Raji (cell line): ENCODE data around the gene CYP3A5.

Experiments used
- POLR2A ChIP-seq: IDR thresholded peaks from 2 replicates; pipeline ENCODE4 v1.6.1; 2011; ENCODE audit warnings: low read depth, low read length, control low read depth; ENCODE audit not compliant: insufficient read depth

CYP3A5 gene

GRCh38 chr7:99643464-99643863 lies 36.3 kb downstream of the CYP3A5 start:
- TF ChIP-seq POLR2A, result no peak

DNA sequence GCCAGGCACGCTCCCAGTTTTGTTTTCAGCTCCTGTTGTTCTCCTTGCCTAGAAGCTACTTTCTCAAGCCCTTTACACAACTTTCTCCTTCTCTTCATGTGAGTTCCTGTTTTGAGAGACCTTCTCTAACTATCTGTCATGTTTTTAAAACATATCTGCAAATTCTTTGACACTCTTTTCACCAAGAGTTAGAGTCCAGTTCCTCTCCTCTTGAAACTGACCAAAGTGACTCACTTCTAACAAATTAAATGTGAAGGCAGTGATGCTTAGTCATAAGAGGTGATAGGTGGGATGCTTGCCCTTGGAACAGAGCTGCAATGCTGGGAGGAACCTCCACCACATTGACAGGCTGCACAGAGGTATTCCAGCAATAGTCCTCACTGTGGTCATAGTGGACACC lies 37.8 kb downstream of the CYP3A5 start:
- TF ChIP-seq POLR2A, result no peak

GRCh38 chr7:99639267-99639666 lies 40.5 kb downstream of the CYP3A5 start:
- TF ChIP-seq POLR2A, result no peak

- no peak for TF ChIP-seq POLR2A
Measured at GRCh38 chr7:99638731-99639130, 41.1 kb downstream of the CYP3A5 start.

DNA sequence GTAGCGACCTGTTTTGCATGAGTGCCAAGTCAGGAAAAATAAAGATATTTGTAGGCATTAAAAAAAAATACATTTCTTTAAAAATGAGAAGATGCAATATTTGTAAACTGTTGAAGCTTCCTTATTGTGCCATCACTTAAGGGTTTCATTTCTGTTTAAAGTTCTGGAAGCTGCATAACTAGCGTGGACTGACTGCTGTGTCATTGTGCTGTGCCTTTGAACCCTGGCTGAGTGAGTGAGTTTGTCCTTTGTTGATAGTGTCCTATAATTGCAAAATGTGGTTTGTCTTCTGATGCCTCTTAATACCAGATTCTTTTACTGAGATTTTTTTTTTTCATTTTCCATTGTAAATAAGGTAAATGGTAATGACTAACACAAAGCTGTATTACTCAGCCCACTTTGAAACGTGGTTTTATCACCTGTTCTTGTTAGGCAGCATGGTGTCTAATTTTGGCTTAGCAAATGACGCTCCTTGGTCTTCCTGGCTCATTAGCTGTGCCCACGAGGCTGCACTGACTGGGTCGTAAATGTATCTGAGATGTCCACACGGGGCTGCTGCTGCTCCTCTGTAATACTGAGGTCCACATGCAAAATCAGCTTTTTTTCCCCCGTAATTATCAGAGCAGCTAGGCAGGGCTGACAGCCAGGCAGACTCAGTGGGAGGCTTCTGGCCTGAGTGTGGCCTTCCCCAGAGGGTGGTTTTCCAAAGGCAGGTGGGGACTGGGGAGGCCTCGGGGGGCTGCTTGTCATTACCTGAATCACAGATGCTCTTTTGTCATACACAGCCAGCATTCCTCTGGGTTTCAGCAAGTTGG lies 48.3 kb downstream of the CYP3A5 start:
- TF ChIP-seq POLR2A, result no peak

DNA sequence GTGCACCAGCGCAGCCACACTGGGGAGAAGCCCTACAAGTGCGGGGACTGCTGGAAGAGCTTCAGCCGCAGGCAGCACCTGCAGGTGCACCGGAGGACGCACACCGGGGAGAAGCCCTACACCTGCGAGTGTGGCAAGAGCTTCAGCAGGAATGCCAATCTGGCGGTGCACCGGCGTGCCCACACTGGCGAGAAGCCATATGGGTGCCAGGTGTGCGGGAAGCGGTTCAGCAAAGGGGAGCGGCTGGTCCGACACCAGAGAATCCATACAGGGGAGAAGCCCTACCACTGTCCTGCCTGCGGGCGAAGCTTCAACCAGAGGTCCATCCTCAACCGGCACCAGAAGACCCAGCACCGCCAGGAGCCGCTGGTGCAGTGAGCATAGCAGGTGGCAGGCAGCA lies 50.2 kb downstream of the CYP3A5 start:
- no peak for TF ChIP-seq POLR2A

GRCh38 chr7:99628471-99629465 lies 51.0 kb downstream of the CYP3A5 start:
- no peak for TF ChIP-seq POLR2A

- TF ChIP-seq POLR2A, result no peak
Measured at GRCh38 chr7:99627513-99627912, 52.3 kb downstream of the CYP3A5 start.

DNA sequence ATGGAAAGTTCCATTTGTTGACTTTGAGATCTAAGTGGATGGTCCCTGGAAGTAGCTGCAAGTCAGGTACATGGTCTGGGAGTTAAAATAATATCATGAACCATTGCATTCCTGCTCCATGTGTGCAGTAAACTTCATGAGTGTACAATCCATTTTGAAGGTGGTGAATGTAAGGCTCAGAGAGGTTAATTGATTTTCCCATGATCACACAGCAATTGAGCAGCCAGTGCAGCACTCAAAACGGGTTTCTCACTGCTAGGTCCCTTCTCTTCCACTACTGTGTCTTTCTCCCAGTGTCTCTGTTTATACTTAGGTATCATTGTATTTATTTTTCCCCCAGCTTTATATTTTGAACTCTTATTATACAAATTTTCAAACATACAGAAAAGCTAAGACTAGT lies 53.1 kb downstream of the CYP3A5 start:
- no peak for TF ChIP-seq POLR2A

DNA sequence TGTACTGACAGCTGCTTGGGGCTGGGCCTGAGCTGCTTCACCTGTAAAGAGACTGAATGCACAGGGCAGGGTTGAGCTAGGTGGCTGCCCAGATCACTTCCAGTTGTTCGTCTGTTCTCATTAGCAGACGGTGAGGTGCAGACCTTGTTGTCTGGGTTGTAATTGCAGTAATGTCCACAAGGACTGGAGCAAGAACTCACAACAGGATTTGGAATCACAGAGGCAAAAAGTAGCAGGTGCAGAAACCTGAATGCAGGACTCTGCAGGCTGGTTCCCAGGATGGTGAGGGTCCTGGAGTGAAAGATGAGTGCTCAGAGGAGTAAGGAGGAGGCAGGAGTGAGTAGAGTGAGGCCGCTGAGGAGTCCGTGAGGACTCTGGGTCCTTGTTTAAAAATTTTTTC lies 53.8 kb downstream of the CYP3A5 start:
- TF ChIP-seq POLR2A, result no peak

DNA sequence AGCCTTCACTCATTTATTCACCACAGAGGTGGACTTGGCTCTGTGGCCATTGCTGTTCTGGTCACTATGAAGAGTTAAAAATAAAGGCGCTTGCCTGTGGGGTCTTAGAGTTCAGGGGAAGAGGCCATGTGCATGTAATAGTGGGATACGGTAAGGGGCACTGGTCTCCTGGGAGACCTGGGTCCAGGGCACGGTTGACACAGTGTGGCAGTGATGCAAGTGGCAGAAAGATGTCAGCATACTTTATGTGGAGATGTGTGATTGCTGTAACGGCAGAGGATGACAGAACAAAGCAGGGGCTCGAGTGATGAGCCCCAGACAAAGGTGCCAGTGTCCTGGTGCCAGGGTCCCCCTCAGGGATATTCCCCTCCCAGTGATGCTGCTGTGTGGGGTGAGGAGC lies 54.5 kb downstream of the CYP3A5 start:
- no peak for TF ChIP-seq POLR2A

GRCh38 chr7:99624484-99624883 lies 55.3 kb downstream of the CYP3A5 start:
- TF ChIP-seq POLR2A, result no peak

DNA sequence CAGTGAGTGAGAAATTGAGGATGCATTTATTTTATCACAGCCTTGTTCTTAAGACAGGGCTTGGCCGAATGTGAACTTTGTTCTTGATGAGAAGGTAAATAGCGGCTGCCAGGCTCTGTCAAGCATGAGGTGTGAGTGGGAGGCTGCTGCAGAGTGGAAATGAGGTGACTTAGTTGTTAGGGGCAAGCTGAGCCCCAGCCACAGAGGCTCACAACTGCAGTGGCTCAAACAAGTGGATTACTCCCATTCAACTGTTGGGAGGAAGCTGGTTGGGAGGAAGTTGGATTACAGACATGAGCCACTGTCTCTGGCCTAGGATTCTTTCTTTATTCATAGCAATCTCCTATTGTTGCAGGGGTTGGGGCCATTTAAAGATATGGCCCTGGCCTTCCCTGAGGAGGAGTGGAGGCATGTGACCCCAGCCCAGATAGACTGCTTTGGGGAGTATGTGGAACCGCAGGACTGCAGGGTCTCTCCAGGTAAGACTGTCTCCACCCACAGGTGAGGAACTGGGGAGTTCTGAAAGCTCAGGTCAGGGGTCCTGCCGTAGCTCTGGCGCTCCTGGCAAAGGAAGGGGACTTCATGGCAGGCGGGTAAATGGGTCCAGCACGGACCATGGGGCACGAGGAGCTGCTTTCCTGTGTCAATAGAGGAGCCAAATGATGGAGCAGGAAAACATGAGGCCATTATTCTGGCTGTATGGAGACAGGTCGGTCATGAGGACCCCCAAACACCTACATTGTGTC lies 55.9 kb downstream of the CYP3A5 start:
- TF ChIP-seq POLR2A, result no peak

- TF ChIP-seq POLR2A, result no peak
Measured at GRCh38 chr7:99623091-99623693, 56.6 kb downstream of the CYP3A5 start.

- no peak for TF ChIP-seq POLR2A
Measured at GRCh38 chr7:99622596-99622995, 57.2 kb downstream of the CYP3A5 start.
